Spinal cord (tissue), 10 donors: ENCODE results near the gene SRGAP3. TPM values are rescaled to one million over a fixed set of nuclear protein-coding genes. Genes with fewer than 3 reads are reported as not detected.
"Not testable (repeated sequence)": the region's sequence is repeated elsewhere in the genome, so short reads cannot be mapped to it uniquely, and the experiment has no call there.

Source experiments
- DNase-seq, 6 donors: peaks; one replicate each; pipeline versions ENCODE4 v3.0.0 to v3.0.0-alpha.2; 2013 to 2015; ENCODE audit warnings: low spot score in 6 of 6, low read depth in 4 of 6
- H3K27ac ChIP-seq: one replicate; pipeline ENCODE4 v1.5.1; 2013; ENCODE audit warnings: low read depth, low read length, control low read depth
- H3K27me3 ChIP-seq: one replicate; pipeline ENCODE4 v1.6.1; 2013; ENCODE audit warnings: low read length; ENCODE audit not compliant: control insufficient read depth, insufficient read depth
- H3K36me3 ChIP-seq: one replicate; pipeline ENCODE4 v1.6.1; 2013; ENCODE audit warnings: low read length; ENCODE audit not compliant: control insufficient read depth, insufficient read depth
- H3K4me1 ChIP-seq: one replicate; pipeline ENCODE4 v1.6.1; 2013; ENCODE audit warnings: low read length; ENCODE audit not compliant: control insufficient read depth, insufficient read depth
- H3K4me3 ChIP-seq: one replicate; pipeline ENCODE4 v1.5.1; 2013; ENCODE audit warnings: low read depth, low read length, control low read depth
- H3K9me3 ChIP-seq: one replicate; pipeline ENCODE4 v1.6.1; 2013; ENCODE audit warnings: low read length; ENCODE audit not compliant: control insufficient read depth, insufficient read depth
- WGBS: methylation state at CpG from one replicate; pipeline ENCODE4 v1.1.5; 2013; ENCODE audit warnings: missing lambda C conversion rate; ENCODE audit not compliant: insufficient coverage; 5-methylcytosine and 5-hydroxymethylcytosine counted together
- polyA plus RNA-seq, 2 donors: library from polyadenylated mRNA; unstranded; fragments of 120-200 nt; gene quantifications; one replicate each; pipeline ENCODE4 v1.2.1, GENCODE V29; 2013; ENCODE audit not compliant: insufficient read length in 2 of 2
- total RNA-seq, 2 donors: library from RNA; depleted of rRNA in 1 of 2; stranded (reverse); fragments of 120-200 nt in 1 of 2; fragments of >200 nt in 1 of 2; gene quantifications; one replicate each; pipeline versions ENCODE4 v1.2.3 to v1.2.4, GENCODE V29; 2013 to 2014
- donor health status: healthy.

Gene SRGAP3
- total and polyA plus RNA-seq, 4 donors, result 46.1 to 71.9 (median 65.6) TPM

- Histone ChIP-seq H3K4me3 (no peak overlapping the region), H3K9me3 (no peaks in the 10 kb centered on the region), H3K27me3 (no peaks in the 10 kb centered on the region), H3K27ac (peak overlapping the region; percentile 79), H3K4me1 (peaks cover 41% of the 10 kb centered on the region), H3K36me3 (peaks cover 11% of the 10 kb centered on the region)
- no peak for DNase-seq
- WGBS, result 69% methylated on average over 9 of the region's 12 CpGs
Observed at GRCh38 chr3:9099702-9100512, 149.5 kb downstream of the SRGAP3 start.

- Histone ChIP-seq H3K27me3 (no peaks in the 10 kb centered on the region), H3K4me3 (no peak overlapping the region), H3K27ac (peak overlapping the region; percentile 79), H3K36me3 (peaks cover 4% of the 10 kb centered on the region), H3K4me1 (peaks cover 41% of the 10 kb centered on the region), H3K9me3 (no peaks in the 10 kb centered on the region)
- DNase-seq, result peak; percentile 69 to 95 (median 74)
- 11% methylated on average over 13 of the region's 17 CpGs for WGBS
Observed at GRCh38 chr3:9098716-9099675, 150.4 kb downstream of the SRGAP3 start.

GRCh38 chr3:9097495-9097894 is 152.0 kb downstream of the SRGAP3 start:
- peaks cover 38% of the 10 kb centered on the region for H3K4me1 ChIP-seq
- no peak overlapping the region for H3K27ac ChIP-seq
- no peaks in the 10 kb centered on the region for H3K9me3 ChIP-seq
- H3K27me3 ChIP-seq, result no peaks in the 10 kb centered on the region
- WGBS, result 69% methylated on average over 7 of the region's 7 CpGs
- H3K4me3 ChIP-seq, result no peak overlapping the region
- peaks cover 4% of the 10 kb centered on the region for H3K36me3 ChIP-seq
- DNase-seq, result no peak

GRCh38 chr3:9091486-9092235 is 157.8 kb downstream of the SRGAP3 start:
- WGBS, result 50% methylated on average over 12 of the region's 15 CpGs
- Histone ChIP-seq H3K9me3 (no peaks in the 10 kb centered on the region), H3K4me3 (no peak overlapping the region), H3K4me1 (peaks cover 25% of the 10 kb centered on the region), H3K36me3 (no peaks in the 10 kb centered on the region), H3K27me3 (no peaks in the 10 kb centered on the region), H3K27ac (no peak overlapping the region)
- DNase-seq, result no peak

- Histone ChIP-seq H3K4me1 (peaks cover 25% of the 10 kb centered on the region), H3K27ac (peak overlapping the region; percentile 58), H3K4me3 (no peak overlapping the region), H3K27me3 (no peaks in the 10 kb centered on the region), H3K9me3 (no peaks in the 10 kb centered on the region), H3K36me3 (peaks cover 3% of the 10 kb centered on the region)
- WGBS, result 54% methylated on average over 6 of the region's 12 CpGs
- DNase-seq, result peak in 2 of 6 donors; percentile 74 to 76
Observed at GRCh38 chr3:9088441-9089353, 160.7 kb downstream of the SRGAP3 start.

- Histone ChIP-seq H3K36me3 (peaks cover 3% of the 10 kb centered on the region), H3K4me1 (peaks cover 25% of the 10 kb centered on the region), H3K4me3 (no peak overlapping the region), H3K27ac (peak overlapping the region; percentile 58), H3K27me3 (no peaks in the 10 kb centered on the region), H3K9me3 (no peaks in the 10 kb centered on the region)
- DNase-seq, result no peak
- WGBS, result 27% methylated on average over 3 of the region's 8 CpGs
Observed at GRCh38 chr3:9087831-9088413, 161.5 kb downstream of the SRGAP3 start.

- not testable (repeated sequence) for DNase-seq, H3K9me3 ChIP-seq, H3K4me3 ChIP-seq, H3K27me3 ChIP-seq, H3K36me3 ChIP-seq, H3K27ac ChIP-seq
- WGBS, result no CpG with 5 or more reads among the region's 2 CpGs
- peaks cover 18% of the 10 kb centered on the region for H3K4me1 ChIP-seq
Observed at GRCh38 chr3:9085428-9085827, 164.0 kb downstream of the SRGAP3 start.

- H3K4me3 ChIP-seq, result no peak overlapping the region
Observed at GRCh38 chr3:9081184-9081818, 168.1 kb downstream of the SRGAP3 start.

More at GRCh38 chr3:9081184-9081818, 168.1 kb downstream of the SRGAP3 start:
- WGBS, result 100% methylated on average over 1 of the region's 1 CpG
- DNase-seq, result no peak
- Histone ChIP-seq H3K36me3 (peaks cover 3% of the 10 kb centered on the region), H3K27ac (no peak overlapping the region), H3K4me1 (peaks cover 6% of the 10 kb centered on the region), H3K27me3 (no peaks in the 10 kb centered on the region), H3K9me3 (no peaks in the 10 kb centered on the region)
